GDM1 (cell line): ENCODE data around the gene IQCM.
"Not testable (repeated sequence)": the region's sequence is repeated elsewhere in the genome, so short reads cannot be mapped to it uniquely, and the experiment has no call there.

Experiments
- DNase-seq: peaks from one replicate; lab custom pipeline; 2025; lab: John Stamatoyannopoulos, UW

The IQCM gene

DNA sequence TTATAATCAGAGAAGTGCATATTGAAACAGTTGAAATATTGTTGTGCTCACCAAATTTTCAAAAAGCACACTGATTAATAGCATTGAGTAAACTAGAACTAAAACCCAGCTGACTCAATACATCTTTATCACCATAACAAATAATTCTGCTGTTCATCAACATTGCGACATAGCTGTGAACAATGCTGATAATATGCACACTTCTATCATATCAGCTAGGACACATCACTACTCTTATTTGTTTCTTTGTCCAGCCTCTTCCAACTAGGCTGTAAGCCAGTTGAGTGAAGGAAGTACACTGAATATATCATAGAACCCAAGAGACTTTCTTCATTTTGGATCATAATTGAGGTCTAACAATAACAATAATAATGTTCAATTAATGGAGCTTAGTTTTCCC lies 349.7 kb downstream of the IQCM start:
- no peak for DNase-seq

DNA sequence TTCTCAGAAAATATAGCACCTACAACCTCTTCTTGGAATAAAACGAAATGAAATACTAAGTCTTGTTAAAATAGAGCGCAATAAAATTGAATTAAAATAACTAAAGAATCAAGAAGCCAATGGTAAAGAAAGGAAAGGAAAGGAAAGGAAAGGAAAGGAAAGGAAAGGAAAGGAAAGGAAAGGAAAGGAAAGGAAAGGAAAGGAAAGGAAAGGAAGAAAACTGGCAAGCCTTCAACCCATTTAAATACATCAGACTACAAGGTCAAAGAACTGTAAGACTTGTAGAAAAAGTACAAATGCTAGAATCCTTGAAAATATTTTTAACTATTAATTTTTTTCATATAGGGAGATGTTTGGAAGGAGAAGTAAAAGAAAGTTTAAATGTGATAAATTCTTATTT lies 372.1 kb downstream of the IQCM start:
- no peak for DNase-seq

DNA sequence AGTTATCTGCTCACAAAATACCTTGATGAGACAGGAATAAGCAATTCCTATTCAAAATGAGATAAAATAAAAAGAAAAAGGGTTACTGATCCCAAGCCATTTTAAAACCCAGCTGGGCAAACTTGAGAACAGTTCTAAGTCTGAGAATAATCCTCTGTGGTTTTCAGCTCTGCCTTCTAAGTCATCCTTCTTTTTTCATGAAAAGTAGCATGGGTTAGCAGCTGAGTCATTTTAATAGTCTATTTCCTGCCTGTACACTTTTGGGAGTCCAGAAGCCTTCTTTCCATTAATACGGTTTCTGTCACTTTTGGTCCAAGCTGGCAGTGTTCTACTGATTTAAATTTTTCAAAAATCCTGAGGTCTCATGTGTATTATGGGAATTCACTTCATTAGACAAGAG lies 374.3 kb downstream of the IQCM start:
- no peak for DNase-seq

DNA sequence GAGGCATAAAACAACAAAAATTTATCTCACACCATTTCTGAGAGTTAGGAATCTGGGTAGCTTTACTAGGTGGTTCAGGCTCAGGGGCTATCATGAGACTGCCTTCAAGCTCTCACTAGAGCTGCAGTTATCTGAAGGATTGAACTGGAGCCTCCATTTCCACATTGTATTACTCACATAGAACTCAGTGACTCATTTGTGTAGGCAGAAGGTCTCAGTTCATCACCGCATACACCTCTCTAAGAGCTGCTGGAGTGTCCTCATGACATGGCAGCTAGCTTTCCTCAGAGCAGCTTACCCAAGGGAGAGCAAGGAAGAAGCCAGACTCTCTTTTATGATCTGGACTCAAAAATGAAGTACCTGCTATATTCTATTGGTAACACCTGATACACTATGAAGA lies 389.2 kb downstream of the IQCM start:
- DNase-seq = no peak

DNA sequence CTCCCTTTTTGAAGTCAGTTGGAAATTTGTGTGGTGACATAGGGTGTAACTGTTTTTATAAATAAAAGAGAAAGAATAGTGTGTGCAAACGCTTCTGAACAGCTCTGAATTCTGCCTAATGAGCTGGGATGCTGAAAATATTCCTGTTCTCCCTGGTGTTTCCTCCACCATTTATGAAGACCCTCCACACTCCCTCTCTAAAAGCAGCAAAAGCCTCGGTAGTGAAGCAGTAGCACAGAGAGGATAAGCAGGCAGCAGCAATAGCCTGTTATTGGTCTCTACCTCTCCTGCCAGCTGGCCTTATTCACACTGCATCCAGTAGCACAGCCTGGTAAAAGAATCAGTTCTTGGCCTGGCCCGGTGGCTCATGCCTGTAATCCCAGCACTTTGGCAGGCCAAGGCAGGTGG lies 406.1 kb downstream of the IQCM start:
- no peak for DNase-seq

DNA sequence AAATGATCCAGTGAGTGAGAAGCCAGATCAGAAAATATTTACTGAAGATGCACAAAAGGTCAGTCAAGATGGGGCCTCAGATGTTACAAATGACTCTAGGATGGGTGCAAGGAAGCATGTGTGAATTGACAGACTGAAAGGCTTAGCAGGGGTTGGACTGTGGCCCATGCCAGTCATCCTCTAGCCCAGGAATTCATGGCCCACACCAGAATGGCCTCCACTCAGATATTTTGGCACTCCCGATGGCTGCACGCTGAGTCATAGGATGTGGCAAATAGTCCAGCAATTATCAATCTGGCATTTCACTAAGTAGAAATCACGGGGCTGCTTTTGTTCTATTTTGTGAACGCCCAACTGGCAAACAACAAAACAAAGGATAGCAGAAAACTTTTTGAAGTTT lies 406.5 kb downstream of the IQCM start:
- no peak for DNase-seq

DNA sequence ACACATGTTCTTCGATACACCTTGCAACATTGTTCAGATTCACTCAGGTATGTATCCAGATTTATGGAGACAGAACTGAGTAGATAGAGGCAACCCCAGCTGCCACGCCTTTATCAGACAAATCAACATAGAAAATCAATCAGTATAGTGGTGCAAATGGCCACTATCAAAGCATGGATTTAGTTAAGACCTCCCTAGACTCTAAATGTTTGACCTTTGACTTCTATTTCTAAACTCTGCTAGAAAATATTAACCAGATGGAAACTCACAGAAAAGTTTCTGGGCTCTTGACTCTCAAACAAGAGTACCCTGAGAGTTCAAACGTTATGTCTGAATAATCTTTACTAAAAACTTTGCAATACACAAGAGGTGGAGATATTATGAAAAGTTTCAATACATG lies 411.5 kb downstream of the IQCM start:
- no peak for DNase-seq

DNA sequence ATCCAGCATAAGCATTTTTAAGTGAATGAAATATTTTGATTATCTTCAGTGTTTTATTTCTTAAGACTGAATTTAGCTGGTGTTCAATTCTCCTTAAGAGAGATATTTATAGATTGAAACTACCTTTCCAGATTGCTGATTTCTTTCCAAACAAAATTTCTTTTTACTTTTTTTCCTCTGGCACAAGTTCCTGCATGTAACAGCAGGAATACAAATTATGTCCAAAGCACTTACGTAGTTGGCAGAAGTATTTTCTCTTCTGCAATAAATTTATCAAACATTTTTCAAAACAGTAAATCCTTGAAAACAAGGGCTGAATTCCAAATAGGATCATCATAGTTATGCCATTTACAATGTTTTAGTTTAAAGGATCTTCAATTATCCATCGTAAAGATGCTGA lies 412.6 kb downstream of the IQCM start:
- no peak for DNase-seq

DNA sequence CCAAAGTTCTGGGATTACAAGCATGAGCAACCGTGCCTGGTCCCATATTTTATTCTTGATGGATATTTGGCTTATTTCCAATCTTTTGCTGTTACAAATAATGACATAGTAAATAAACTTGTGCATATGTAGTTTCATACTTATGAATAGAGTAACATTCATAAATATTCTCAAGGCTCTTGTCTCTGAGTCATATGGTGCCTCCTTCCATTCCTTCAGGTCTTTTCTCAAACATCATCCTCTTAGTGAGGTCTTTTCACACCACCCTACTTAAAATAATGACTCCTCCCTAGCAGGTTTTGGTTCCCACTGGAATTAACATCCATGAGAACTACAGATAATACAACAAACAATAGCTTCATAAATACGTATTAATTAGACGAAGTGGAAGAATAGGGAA lies 416.6 kb downstream of the IQCM start:
- no peak for DNase-seq

DNA sequence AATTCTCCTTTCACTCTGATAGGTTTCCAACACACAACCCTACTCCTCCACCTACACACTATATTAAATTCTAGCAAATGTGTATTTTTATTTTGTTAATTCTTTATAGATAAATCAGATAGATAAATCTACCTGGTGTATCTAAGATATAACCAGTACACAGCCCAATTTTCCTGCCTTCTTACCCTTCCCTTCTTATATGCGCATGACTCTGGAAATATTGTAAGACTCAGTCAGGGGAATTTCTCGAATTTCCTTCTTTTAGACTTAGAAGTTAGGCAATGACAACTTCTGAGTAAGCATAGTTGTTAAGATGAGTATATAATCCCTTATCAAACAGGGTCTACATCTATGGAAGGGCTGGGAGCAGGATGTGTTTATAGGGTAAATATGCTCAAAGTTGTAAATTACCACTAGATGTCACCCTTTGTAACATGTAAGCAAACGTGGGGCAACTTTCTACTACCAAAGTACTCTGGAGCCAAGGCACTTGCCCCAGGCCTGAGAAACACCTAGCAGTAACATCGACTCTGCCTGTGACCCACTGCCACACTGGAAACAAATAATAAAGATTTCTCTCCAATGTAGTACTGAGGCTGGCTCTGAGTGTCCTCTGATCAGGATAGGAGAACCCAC lies 444.7 kb downstream of the IQCM start:
- no peak for DNase-seq

DNA sequence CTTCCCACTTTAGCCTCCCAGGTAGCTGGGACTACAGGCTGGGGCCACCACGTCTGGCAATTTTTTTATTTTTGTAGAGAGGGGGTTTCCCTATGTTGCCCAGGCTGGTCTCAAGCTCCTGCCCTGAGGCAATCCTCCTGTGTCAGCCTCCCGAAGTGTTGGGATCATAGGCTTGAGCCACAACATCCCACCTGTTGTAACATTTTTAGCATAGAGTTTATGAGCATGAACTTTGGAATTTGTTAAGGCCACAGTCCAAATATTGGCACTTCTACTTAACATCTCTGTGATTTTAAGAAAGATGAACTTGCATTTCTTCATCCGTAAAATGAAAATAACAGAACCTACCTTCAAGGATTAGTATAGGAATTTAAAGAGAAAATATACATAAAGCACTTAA lies 445.6 kb downstream of the IQCM start:
- no peak for DNase-seq

DNA sequence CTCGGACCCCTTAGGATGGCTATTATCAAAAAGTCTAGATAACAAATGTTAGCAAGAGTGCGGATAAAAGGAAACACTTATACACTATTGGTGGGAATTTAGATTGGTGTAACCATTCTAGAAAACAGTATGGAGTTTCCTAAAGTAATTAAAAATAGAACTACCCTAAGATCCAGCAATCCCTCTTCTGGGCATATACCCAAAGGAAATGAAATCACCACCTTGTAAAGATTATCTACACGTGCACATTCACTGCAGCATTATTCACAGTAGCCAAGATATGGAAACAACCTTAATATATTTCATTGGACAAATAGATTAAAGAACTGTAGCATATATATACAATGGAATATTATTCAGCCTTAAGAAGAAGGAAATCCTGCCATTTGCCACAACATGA lies 462.4 kb downstream of the IQCM start:
- no peak for DNase-seq

DNA sequence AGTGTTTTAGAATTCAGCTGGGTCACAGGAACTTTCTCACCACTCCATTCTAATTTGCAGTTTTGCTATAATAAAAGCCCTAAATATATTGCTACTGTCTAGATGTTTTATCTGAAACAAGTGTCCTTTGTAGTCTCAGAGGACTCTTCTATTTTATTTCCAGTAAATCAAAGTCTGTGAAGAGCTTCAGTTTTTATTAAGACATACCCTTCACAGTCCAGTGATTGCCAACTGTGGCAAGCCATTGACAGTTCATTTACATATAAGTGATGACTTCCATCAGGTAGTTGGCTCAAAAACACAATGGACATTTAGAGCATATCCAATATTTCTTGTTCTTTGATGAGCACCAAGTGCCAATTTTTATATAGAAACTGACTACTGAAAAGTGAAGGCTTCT lies 466.1 kb downstream of the IQCM start:
- no peak for DNase-seq

DNA sequence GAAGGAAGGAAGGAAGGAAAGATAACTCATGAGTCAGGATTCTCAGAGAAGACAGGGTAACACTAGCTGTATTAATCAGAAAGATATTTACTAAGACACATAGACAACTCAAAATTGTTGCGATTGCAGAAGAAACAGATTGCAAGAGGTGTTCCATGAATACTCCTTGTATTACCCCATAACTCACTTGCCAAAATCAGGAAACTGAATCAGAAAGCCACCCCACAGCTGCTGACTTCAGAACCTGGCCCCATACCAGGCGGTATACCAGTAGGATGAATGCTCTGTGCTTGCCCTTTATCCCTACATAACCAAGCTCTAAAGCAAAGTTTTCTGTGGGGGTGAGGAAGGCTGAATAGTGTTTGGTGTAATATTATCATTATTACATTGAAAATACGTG lies 468.5 kb downstream of the IQCM start:
- DNase-seq = no peak

DNA sequence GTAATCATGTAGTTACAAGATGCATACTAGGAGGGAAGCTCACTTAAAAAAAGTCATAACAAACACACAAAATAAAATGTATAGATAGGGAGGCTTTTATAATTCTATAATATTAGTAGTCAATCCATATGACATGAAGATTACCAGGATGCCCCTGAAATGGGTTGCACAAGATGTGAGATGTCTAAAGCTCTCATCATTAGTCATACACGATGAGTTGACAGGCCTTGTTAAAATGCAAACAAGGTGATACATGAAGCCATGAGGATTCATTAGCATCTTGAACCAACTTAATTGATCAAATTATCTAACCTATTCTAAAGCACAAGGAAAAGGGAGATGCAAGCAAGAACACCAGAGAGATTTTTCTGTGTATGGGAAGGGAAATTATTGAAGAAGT lies 470.2 kb downstream of the IQCM start:
- DNase-seq = no peak

DNA sequence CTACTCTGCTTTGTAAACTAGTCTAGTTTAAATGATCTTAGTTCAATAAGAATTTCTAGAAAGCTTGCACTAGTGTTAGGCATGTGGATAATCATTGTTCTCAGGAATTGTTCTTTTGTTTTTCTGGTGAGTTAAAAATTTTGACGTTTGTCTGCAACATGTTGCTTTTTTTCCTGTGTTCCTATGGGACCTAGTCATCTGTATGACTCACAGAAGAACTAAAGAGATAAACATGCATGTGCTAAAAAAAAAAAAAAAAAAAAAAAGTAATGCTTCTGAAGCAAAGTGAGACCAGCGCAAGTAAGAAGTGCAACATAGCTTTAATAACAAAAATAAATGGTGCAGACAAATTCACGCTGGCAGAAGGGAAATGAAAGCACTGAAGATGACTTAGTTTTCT lies 471.2 kb downstream of the IQCM start:
- no peak for DNase-seq

DNA sequence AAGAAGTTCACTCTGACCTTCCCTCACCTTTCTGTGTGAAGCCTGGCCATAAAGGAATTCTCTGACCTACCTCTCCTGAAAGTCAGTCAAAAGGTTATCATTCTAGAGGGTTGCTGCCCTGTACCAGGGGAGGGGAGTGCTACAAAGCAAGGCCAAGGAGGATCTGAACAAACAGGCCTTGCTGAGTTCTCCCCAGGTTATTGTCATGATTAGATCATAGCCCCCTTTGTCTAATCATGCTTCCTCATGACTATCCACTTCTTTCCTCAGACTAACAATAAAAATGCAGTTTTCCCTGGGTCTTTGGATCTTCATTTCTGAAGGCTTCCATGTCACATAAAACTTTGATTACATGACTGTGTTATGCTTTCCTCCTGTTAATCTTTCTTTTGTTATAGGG lies 472.0 kb downstream of the IQCM start:
- DNase-seq = no peak

DNA sequence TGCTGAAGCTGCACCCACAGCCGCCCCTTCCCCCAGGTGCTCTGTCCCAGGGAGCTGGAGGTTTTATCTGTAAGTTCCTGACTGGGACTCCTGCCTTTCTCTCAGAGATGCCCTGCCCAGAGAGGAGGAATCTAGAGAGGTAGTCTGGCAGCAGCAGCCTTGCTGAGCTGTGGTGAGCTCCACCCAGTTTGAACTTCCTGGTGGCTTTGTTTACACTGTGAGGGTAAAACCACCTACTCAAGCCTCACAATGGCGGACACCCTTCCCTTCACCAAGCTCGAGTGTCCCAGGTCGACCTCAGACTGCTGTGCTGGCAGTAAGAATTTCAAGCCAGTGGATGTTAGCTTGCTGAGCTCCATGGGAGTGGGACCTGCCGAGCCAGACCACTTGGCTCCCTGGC lies 474.5 kb downstream of the IQCM start:
- DNase-seq = not testable (repeated sequence)

DNA sequence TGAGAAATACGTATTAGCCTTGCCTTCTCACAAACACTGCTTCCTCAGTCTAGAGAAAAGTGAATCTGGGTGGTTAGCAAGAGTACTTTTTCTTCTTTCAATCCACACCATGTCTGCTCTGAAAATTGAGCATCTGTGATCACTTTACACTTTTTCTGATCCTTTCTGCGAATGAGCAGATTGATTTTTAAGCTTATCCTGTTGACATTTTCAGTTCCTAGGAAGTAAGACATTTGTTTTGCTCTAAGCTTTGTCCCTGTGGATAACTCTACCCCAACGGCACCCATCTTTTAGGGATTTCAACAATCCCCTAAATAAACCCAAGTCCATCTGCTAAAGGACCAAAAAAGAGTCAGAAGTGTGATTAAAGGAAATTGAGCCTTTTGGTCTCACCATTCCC lies 487.5 kb downstream of the IQCM start:
- DNase-seq = no peak

DNA sequence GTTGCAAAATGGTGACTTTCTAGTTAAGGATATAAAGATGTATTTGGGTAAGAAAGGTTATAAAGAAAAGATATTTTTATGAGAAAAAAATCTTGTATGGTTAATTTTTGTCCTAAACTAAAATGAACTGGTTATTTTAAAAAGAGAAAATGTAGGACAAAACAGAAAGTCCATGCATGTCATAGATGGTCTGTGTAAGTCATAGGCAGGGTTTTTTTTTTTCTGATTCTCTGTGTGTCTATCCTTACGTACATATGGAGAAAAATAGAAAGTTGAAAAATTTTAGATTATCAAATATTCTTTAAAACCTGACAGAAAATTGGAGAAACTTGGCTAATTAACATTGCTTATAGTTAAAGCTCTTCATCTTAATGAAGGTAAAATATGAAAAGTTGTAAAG lies 493.4 kb downstream of the IQCM start:
- no peak for DNase-seq

DNA sequence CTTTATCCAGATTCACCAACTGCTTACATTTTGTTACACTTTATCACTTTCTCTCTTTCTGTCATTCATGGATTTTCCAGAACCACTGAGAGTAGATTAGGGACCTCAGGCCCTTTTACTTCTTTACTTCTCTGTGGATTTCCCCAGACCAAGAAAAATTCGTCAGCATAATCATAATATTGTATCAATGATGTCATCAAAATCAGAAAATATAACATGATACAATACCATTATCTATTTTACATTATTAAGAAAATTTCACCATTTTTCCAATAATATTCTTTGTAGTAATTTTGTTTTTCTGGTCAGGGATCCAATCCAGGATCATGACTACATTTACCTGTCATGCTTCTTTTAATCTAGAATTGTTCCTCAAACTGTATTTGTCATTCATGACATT lies 494.2 kb downstream of the IQCM start:
- no peak for DNase-seq

DNA sequence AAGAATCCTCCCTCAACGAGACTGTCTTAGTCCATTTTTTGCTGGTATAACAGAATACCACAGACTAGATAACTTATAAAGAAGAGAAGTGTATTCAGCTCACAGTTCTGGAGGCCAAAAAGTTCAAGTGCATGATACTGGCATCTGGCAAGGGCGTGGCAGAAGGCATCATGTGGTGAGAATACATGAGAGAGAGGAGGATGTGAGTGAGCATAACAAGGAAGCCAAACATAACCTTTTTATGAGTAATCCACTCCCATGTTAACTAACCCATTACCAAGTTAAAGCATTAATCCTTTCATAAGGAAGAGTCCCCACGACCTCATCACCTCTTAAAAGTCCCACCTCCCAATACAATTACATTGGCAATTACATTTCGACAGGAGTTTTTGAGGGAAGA lies 504.6 kb downstream of the IQCM start:
- no peak for DNase-seq

DNA sequence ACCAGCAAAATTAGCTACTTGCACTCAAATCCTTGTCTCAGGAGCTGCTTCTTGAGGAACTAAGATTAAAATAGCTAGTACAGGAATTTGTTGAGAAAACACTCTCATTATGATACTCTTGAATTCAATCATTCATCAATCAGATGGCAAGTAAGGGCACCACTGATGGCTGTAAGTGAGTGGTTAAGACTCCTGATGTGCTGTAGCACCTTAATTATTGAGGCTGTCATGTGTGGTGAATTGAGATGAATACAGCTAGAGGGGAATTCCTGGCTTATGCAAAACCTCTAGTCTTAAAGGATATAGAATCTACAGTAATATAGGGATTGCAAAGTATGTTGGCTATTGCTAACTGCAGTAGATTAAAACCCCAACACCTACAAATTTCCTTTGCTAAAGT lies 509.1 kb downstream of the IQCM start:
- no peak for DNase-seq
